ENCODE measurements around the gene DNAH8.

The DNAH8 gene

GRCh38 chr6:39003492-39003891 is 288.4 kb downstream of the DNAH8 start:
- peaks cover 50% of the 10 kb centered on the region for H3K27me3 ChIP-seq (replicated peaks; ENCODE audit: control insufficient read depth, insufficient read depth, low read length)
- no peak overlapping the region for H3K4me3 ChIP-seq (ENCODE audit: low read length)
- DNase-seq (ENCODE audit: low read depth) = no peak
- H3K36me3 ChIP-seq (ENCODE audit: control insufficient read depth, insufficient read depth, low read length, severe bottlenecking) = no peaks in the 10 kb centered on the region
- no peaks in the 10 kb centered on the region for H3K9me3 ChIP-seq (ENCODE audit: control insufficient read depth, low read length)
- H3K4me1 ChIP-seq (ENCODE audit: control insufficient read depth, insufficient read depth, low read length) = no peaks in the 10 kb centered on the region
- H3K9ac ChIP-seq (ENCODE audit: low read length) = no peak overlapping the region

GRCh38 chr6:39004801-39005200 is 289.7 kb downstream of the DNAH8 start:
- H3K4me1 ChIP-seq (ENCODE audit: control insufficient read depth, insufficient read depth, low read length) = no peaks in the 10 kb centered on the region
- peaks cover 55% of the 10 kb centered on the region for H3K27me3 ChIP-seq (replicated peaks; ENCODE audit: control insufficient read depth, insufficient read depth, low read length)
- no peak overlapping the region for H3K9ac ChIP-seq (ENCODE audit: low read length)
- H3K9me3 ChIP-seq (ENCODE audit: control insufficient read depth, low read length) = no peaks in the 10 kb centered on the region
- H3K4me3 ChIP-seq (ENCODE audit: low read length) = no peak overlapping the region
- H3K36me3 ChIP-seq (ENCODE audit: control insufficient read depth, insufficient read depth, low read length, severe bottlenecking) = no peaks in the 10 kb centered on the region
- no peak for DNase-seq (ENCODE audit: low read depth)

DNA sequence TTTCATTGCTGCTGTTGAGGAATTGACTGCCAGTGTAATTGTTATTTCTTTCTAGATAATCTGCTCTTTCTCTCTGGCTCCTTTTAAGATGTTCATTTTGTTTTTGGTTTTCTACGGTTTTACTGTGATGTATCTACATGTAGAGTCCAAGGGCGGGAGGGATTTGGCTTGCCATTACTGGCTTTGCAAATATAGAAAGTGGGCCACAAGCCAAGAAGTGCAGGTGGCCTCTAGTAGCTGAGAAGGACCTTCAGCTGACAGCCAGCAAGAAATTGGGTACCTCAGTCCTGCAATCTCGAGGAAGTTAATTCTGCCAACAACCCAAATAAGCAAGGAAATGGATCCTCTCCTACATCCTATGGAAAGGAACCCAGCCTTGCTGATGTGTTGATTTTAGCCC is 290.7 kb downstream of the DNAH8 start:
- H3K36me3 ChIP-seq (ENCODE audit: control insufficient read depth, insufficient read depth, low read length, severe bottlenecking) = no peaks in the 10 kb centered on the region
- H3K27me3 ChIP-seq (replicated peaks; ENCODE audit: control insufficient read depth, insufficient read depth, low read length) = peaks cover 51% of the 10 kb centered on the region
- H3K4me3 ChIP-seq (ENCODE audit: low read length) = no peak overlapping the region
- no peaks in the 10 kb centered on the region for H3K9me3 ChIP-seq (ENCODE audit: control insufficient read depth, low read length)
- no peaks in the 10 kb centered on the region for H3K4me1 ChIP-seq (ENCODE audit: control insufficient read depth, insufficient read depth, low read length)
- no peak for DNase-seq (ENCODE audit: low read depth)
- H3K9ac ChIP-seq (ENCODE audit: low read length) = no peak overlapping the region

DNA sequence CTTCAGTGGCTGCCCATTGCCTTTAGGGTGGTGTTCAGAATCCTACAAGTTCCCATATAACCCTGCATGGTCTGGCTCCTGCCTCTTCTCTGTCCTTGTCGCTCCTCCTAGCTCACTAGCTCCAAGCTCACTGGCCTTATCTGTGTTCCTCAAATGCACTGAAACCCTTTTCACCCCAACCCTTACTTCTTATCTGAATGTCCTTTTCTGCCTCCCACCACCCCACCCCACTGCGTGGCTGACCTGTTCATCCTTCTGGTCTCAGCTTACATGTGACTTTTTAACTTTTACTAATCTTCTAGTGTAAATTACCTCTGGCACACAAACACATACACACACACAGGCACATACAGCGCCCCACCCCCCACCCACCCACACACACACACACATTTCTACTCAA is 292.5 kb downstream of the DNAH8 start:
- Histone ChIP-seq H3K4me1 (ENCODE audit: control insufficient read depth, insufficient read depth, low read length) (no peaks in the 10 kb centered on the region), H3K27me3 (replicated peaks; ENCODE audit: control insufficient read depth, insufficient read depth, low read length) (peaks cover 39% of the 10 kb centered on the region), H3K9ac (ENCODE audit: low read length) (no peak overlapping the region), H3K4me3 (ENCODE audit: low read length) (no peak overlapping the region), H3K36me3 (ENCODE audit: control insufficient read depth, insufficient read depth, low read length, severe bottlenecking) (no peaks in the 10 kb centered on the region), H3K9me3 (ENCODE audit: control insufficient read depth, low read length) (no peaks in the 10 kb centered on the region)
- DNase-seq (ENCODE audit: low read depth) = no peak

DNA sequence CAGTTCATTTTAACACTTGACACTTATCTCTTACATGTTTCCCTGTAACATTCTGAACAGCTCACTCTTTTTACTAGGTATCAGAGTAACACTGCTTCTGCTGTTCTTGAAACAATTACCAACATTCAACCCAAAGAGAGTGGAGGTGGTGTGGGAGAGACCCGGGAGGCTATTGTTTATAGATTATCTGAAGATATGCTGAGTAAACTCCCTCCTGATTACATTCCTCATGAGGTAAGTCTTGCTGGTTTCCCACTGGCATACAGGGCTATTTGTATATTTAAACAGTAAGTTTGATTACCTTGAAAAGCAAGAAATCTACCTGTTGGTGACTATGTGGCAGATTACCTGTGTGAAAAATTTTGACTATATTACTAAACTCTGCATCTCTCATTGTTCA is 293.6 kb downstream of the DNAH8 start:
- no peaks in the 10 kb centered on the region for H3K36me3 ChIP-seq (ENCODE audit: control insufficient read depth, insufficient read depth, low read length, severe bottlenecking)
- H3K4me3 ChIP-seq (ENCODE audit: low read length) = no peak overlapping the region
- H3K27me3 ChIP-seq (replicated peaks; ENCODE audit: control insufficient read depth, insufficient read depth, low read length) = peaks cover 33% of the 10 kb centered on the region
- H3K4me1 ChIP-seq (ENCODE audit: control insufficient read depth, insufficient read depth, low read length) = no peaks in the 10 kb centered on the region
- DNase-seq (ENCODE audit: low read depth) = no peak
- H3K9ac ChIP-seq (ENCODE audit: low read length) = no peak overlapping the region
- H3K9me3 ChIP-seq (ENCODE audit: control insufficient read depth, low read length) = no peaks in the 10 kb centered on the region

GRCh38 chr6:39009476-39009875 is 294.4 kb downstream of the DNAH8 start:
- Histone ChIP-seq H3K4me1 (ENCODE audit: control insufficient read depth, insufficient read depth, low read length) (no peaks in the 10 kb centered on the region), H3K9ac (ENCODE audit: low read length) (no peak overlapping the region), H3K36me3 (ENCODE audit: control insufficient read depth, insufficient read depth, low read length, severe bottlenecking) (no peaks in the 10 kb centered on the region), H3K9me3 (ENCODE audit: control insufficient read depth, low read length) (no peaks in the 10 kb centered on the region), H3K27me3 (replicated peaks; ENCODE audit: control insufficient read depth, insufficient read depth, low read length) (peaks cover 33% of the 10 kb centered on the region), H3K4me3 (ENCODE audit: low read length) (no peak overlapping the region)
- no peak for DNase-seq (ENCODE audit: low read depth)

- Histone ChIP-seq H3K9me3 (ENCODE audit: control insufficient read depth, low read length) (peaks cover 10% of the 10 kb centered on the region), H3K36me3 (ENCODE audit: control insufficient read depth, insufficient read depth, low read length, severe bottlenecking) (no peaks in the 10 kb centered on the region), H3K9ac (ENCODE audit: low read length) (no peak overlapping the region), H3K4me3 (ENCODE audit: low read length) (no peak overlapping the region), H3K4me1 (ENCODE audit: control insufficient read depth, insufficient read depth, low read length) (no peaks in the 10 kb centered on the region), H3K27me3 (replicated peaks; ENCODE audit: control insufficient read depth, insufficient read depth, low read length) (peaks cover 31% of the 10 kb centered on the region)
- DNase-seq (ENCODE audit: low read depth) = no peak
Observed at GRCh38 chr6:39016839-39017546, 301.9 kb downstream of the DNAH8 start.

DNA sequence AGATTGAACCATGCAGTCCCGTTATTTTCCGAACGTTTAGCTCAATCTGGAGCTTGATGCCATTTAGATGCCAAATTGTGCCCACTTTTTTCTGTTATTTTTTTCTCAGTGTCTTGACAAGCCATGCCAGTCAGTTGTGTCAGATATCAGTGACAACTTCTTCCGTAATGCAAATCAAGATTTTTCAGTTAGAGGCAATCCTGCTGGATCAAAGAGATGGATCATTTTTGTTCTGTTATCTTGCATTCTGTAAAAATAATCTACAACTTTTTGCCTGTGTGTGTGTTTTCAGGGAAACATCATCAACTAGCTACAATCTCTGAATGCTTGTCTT is 302.4 kb downstream of the DNAH8 start:
- H3K9me3 ChIP-seq (ENCODE audit: control insufficient read depth, low read length) = peaks cover 10% of the 10 kb centered on the region

GRCh38 chr6:39018103-39018502 is 303.0 kb downstream of the DNAH8 start:
- Histone ChIP-seq H3K4me1 (ENCODE audit: control insufficient read depth, insufficient read depth, low read length) (no peaks in the 10 kb centered on the region), H3K9me3 (ENCODE audit: control insufficient read depth, low read length) (peaks cover 10% of the 10 kb centered on the region), H3K27me3 (replicated peaks; ENCODE audit: control insufficient read depth, insufficient read depth, low read length) (peaks cover 28% of the 10 kb centered on the region), H3K36me3 (ENCODE audit: control insufficient read depth, insufficient read depth, low read length, severe bottlenecking) (no peaks in the 10 kb centered on the region), H3K9ac (ENCODE audit: low read length) (no peak overlapping the region), H3K4me3 (ENCODE audit: low read length) (no peak overlapping the region)
- no peak for DNase-seq (ENCODE audit: low read depth)

More for the DNA sequence above, 302.4 kb downstream of the DNAH8 start:
- H3K9ac ChIP-seq (ENCODE audit: low read length) = no peak overlapping the region
- H3K4me1 ChIP-seq (ENCODE audit: control insufficient read depth, insufficient read depth, low read length) = no peaks in the 10 kb centered on the region
- DNase-seq (ENCODE audit: low read depth) = no peak
- no peaks in the 10 kb centered on the region for H3K36me3 ChIP-seq (ENCODE audit: control insufficient read depth, insufficient read depth, low read length, severe bottlenecking)
- no peak overlapping the region for H3K4me3 ChIP-seq (ENCODE audit: low read length)
- H3K27me3 ChIP-seq (replicated peaks; ENCODE audit: control insufficient read depth, insufficient read depth, low read length) = peaks cover 28% of the 10 kb centered on the region

- H3K36me3 ChIP-seq (ENCODE audit: control insufficient read depth, insufficient read depth, low read length, severe bottlenecking) = no peaks in the 10 kb centered on the region
- no peaks in the 10 kb centered on the region for H3K4me1 ChIP-seq (ENCODE audit: control insufficient read depth, insufficient read depth, low read length)
- H3K9ac ChIP-seq (ENCODE audit: low read length) = no peak overlapping the region
- DNase-seq (ENCODE audit: low read depth) = no peak
- peaks cover 42% of the 10 kb centered on the region for H3K27me3 ChIP-seq (replicated peaks; ENCODE audit: control insufficient read depth, insufficient read depth, low read length)
- H3K4me3 ChIP-seq (ENCODE audit: low read length) = no peak overlapping the region
- peaks cover 8% of the 10 kb centered on the region for H3K9me3 ChIP-seq (ENCODE audit: control insufficient read depth, low read length)
Observed at GRCh38 chr6:39020136-39020535, 305.0 kb downstream of the DNAH8 start.

DNA sequence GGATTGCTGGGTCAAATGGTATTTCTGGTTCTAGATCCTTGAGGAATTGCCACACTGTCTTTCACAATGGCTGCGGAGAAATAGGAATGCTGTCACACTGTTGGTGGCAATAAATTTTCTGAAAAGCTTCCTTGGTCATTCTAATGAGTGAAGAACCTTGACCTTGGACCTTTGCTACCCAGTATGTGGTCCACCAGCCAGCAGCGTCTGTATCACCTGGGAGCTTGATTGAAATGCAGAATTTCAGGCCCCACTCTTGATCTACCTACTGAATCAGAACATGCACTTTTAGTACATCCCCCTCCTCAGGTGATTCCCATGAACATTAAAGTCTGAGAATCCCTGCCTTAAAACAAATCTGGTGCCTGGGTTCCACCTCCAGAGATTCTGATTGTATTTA is 305.9 kb downstream of the DNAH8 start:
- DNase-seq (ENCODE audit: low read depth) = no peak
- no peaks in the 10 kb centered on the region for H3K36me3 ChIP-seq (ENCODE audit: control insufficient read depth, insufficient read depth, low read length, severe bottlenecking)
- no peak overlapping the region for H3K4me3 ChIP-seq (ENCODE audit: low read length)
- H3K9ac ChIP-seq (ENCODE audit: low read length) = no peak overlapping the region
- no peaks in the 10 kb centered on the region for H3K9me3 ChIP-seq (ENCODE audit: control insufficient read depth, low read length)
- peaks cover 38% of the 10 kb centered on the region for H3K27me3 ChIP-seq (replicated peaks; ENCODE audit: control insufficient read depth, insufficient read depth, low read length)
- no peaks in the 10 kb centered on the region for H3K4me1 ChIP-seq (ENCODE audit: control insufficient read depth, insufficient read depth, low read length)

- Histone ChIP-seq H3K4me1 (ENCODE audit: control insufficient read depth, insufficient read depth, low read length) (no peaks in the 10 kb centered on the region), H3K27me3 (replicated peaks; ENCODE audit: control insufficient read depth, insufficient read depth, low read length) (peaks cover 38% of the 10 kb centered on the region), H3K9me3 (ENCODE audit: control insufficient read depth, low read length) (no peaks in the 10 kb centered on the region), H3K36me3 (ENCODE audit: control insufficient read depth, insufficient read depth, low read length, severe bottlenecking) (no peaks in the 10 kb centered on the region), H3K9ac (ENCODE audit: low read length) (no peak overlapping the region), H3K4me3 (ENCODE audit: low read length) (no peak overlapping the region)
- DNase-seq (ENCODE audit: low read depth) = no peak
Observed at GRCh38 chr6:39021779-39022178, 306.7 kb downstream of the DNAH8 start.
